Hematopoietic multipotent progenitor cell treated with erythropoietin and hydrocortisone succinate and interleukin-3 and kit ligand, for 4 days (in vitro differentiated cells): Measurements from ENCODE around the gene ST3GAL5.
A peak's percentile ranks its signal among the peaks of the same experiment; 100 is the strongest.

ENCODE experiments used
- DNase-seq: peaks from one replicate; pipeline ENCODE4 v3.0.0-alpha.2; 2015

The ST3GAL5 gene

GRCh38 chr2:85803704-85804425, 84.9 kb downstream of the ST3GAL5 start:
- no peak for DNase-seq

DNA sequence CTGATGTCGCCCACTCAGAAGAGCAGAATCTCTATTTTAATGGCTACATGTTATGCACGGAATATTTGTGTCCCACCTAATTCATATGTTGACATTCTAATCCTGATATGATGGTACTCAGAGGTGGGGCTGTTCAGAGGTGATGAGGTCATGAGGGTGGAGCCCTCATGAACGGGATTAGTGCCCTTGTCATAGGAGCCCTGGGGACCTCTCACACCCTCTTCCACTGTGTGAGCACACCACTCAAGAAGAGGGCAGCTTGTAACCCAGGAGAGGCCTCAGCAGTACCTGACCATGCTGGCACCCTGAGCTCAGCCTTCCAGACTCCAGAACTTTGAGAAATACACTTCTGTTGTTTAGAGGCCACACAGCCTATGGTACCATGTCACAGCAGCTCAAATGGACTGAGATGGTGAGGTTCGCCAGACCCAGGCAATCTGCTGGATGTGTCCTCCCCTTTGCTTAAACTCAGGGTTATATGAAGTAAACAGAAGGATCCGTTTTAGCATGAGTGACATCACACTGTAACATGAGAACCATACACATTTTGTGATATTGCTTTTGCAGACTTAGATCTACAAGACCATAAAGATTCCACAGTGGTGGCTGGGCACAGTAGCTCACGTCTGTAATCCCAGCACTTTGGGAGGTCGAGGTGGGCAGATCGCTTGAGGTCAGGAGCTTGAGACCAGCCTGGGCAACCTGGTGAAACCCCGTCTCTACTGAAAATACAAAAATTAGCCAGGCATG, 86.3 kb downstream of the ST3GAL5 start:
- no peak for DNase-seq

DNA sequence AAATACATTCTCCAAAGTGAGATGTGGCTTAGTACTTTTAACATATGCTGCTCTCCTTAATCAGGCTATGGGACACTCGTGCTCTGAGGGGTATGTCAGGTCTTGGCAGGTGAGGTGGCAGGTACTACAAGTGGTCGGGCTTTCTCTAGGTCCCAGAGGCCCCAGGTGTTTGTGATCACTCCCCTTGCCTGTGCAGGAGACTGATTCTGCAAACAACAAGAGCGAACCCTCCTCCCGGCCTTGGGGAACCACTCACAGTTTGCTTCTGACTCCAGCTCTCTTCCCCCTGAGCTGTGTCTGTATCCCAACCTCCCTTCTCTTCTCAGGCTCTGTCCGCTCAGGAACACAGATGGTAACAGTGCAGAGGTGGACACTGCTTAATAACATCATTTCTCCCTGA, 86.9 kb downstream of the ST3GAL5 start:
- no peak for DNase-seq

- peak; percentile 15 for DNase-seq
Observed at GRCh38 chr2:85800586-85800985, 88.2 kb downstream of the ST3GAL5 start.

DNA sequence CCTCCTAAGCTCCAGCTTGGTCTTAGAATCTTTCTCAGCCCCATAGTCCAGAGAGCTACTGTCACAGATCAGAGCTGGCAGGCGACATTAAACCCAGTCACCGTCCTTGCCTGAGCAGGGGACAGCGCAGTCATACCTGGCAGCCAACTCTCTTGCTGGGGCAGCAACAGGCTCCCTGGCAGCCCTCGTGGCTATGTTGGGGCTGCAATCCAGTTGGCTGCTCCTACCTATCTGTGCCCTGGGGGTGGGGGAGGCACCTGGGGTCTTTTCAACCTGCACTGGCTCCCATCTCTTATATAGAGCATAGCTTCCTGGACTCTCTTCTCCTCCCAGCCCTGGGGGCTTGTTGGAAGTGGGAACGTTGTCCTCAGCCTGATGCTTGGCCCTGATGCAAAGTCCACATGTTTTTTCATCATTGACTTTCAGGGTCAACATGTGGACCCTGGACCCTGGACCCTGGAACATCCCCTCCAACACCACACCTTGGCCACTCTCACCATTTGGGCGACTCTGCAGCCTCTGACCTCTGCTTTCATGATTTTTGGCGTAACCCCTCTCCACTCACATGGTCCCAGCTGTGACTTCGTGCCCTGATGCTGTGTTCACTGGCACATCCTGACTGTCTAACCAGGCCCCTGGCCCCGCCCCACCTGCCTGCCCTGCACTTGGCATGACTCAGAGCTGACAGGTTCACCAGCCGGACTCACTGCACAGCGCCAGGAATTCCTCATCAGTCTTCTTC, 89.4 kb downstream of the ST3GAL5 start:
- no peak for DNase-seq

DNA sequence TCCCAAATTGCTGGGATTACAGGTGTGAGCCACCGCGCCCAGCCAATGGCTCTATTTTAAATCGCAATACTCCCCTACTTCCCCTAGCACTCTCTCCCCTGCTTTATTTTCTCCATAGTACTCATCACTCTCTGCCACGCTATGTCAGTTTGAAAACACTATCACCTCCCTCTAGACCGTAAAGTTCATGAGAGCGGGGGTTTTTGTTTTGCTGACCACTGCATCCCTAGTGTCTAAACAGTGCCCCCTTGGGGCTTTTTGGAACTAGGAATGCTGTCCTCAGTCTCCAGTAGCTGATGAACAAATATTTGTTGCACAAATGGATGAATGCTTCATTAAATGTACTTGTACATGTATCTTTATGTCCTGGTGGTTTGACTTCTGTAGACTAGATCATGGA, 90.9 kb downstream of the ST3GAL5 start:
- peak; percentile 53 for DNase-seq

DNA sequence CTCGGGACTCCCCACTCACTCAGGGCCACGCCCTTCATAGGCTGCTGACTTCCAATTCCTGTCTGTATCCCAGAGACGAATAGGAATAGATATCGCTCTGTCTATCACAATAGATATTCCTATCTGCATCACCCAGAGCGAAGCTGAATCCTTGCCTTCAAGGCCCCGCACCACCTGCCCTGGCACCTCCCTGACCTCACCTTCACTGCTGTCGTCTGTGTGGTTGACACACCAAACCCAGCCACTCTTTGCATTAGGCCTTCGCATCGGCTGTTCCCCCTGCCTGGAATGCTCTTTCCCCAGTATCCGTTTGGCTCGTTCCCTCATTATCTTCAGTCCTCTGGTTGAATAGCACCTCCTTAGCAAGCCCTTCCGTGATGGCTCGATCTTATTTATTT, 91.5 kb downstream of the ST3GAL5 start:
- no peak for DNase-seq

GRCh38 chr2:85796341-85797262, 92.2 kb downstream of the ST3GAL5 start:
- DNase-seq, result no peak

DNA sequence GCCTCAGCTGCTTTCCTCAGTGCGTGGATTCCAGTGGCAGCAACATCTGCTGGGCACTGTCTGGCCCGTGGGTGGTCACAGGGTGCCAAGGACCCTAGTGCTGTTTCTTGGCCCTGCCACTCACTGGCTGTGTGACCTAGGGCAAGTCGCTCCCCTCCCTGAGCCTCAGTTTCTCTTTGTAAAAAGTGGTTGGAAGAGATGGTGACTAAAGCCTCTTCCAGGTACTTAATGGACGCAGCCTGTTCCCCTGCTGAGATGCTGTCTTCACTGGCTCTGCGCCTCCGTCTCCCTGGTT, 92.8 kb downstream of the ST3GAL5 start:
- DNase-seq, result no peak

DNA sequence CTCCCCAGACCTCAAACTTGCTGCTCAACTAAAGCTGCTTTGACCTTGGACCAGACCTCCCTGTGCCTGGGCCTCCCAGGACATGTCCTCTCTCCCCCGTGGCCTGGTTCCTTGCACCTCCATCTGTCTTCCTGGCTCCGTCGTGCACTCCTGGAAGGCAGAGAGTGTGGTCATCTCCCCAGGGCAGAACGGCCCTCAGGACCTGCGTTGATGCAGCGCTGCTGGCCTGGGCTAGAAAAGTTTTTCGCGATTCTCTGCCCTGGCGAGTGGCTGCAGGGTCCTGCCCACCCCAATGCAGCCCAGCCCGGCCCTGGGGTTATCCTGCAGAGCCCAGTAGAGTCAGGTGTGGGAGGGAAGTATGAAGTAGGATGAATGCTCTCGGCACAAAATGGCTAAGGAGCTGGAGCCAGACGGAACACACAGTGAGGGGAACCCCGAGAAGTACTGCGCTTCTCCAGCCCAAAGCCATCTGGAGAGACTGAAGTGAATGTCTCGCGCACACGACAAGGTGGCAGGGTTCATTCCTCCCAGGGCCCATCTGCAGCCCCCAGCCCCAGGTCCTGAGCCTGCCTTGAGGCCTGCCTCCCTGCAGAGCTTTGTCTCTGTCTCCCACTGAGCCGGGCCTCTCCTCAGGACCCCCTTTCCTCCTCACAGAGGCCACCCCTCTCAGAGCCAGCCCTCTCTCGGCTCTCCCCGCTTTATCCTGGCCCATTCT, 93.3 kb downstream of the ST3GAL5 start:
- DNase-seq, result no peak

DNA sequence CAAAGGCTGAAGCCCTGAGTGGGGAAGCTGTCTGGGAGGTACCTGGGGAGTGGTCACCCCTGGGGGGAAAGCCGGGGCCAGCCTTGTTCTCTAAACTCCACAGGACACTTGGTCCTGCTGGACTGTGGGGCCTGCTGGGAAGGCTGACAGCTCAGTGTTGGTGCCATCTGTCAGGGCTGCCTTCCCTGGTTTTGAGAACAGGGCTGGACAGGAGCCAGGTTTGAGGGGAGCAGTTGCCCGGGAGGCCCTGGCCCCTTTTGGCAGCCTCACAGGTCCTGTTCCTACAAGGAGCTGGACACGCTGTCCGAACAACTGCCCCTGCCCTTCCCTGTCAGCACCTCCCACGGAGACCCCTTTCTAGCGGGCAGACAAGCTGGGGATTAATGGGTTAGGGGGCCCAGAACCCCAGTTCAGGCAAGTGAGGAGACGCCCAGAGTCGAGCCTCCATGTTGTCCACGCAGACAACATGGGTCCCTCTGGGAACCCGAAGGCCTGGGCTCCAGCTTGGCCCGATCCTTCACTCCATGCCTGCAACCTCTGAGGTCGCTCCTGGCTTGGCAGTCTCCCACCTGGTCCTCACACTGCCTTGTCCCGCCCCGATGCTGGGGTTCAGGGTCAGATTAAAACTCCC, 94.2 kb downstream of the ST3GAL5 start:
- no peak for DNase-seq

DNA sequence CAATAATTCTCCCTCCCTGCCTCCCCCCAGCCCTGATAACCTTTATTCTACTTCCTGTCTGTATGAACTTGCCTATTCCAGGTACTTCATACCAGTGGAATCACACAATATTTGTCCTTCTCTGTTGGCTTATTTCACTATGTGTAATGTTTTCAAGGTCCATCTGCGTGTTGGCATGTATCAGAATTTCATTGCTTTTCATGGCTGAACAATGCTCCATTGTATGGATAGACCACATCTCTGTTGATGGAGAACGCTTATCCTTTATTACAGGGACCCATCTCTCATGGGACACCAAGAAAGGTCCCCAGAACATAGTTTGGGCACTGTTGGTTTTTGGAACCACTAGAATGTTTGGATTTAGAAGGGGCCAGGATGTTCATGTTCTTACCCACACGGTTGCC, 94.8 kb downstream of the ST3GAL5 start:
- no peak for DNase-seq

DNA sequence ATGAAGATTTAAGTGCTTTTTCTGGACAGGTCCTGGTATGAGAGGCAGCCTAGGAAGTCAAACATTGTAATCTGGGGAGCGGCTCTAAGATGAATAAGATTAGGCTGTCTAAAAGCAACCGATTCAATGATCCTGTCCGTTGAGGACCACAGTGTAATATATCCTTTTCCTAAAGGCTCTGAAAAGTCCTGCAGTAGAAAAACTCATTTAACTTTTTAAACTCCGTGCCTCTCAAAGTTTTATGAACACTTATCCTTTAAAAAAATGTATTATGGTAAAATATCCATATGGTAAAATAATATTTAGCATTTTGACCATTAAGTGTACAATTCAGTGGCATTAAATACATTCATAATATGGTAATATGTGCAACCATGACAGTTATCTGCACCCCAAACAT, 95.2 kb downstream of the ST3GAL5 start:
- no peak for DNase-seq

DNA sequence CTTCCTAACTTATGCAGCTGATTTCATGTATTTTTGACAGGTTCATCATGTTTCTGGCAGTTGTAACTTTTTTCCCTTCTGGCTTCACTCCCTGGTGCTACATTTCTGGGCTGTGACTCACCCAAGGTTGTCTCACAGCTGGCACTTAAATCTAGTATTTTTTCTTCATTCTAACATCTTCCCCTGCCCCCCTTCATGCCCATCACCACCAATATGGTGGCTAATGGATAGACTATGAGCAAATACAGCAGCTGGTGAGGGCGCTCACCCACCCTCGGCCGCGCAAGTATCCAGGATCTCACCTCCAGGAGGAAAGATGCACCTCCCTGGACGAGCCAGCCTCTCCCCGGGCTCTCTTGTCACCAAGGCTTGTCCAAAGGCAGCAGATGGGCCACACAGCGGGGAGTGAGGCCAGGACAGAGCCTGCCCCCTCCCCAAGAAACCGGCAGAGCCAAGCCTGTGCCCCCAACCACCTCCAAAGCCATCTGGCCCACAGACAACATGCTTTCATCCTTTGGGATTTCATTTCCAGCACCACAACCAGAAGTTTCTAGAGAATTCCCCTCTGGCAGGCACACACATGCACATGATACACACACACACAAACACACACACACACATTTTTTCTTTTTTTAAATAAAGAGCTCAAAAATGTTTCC, 95.9 kb downstream of the ST3GAL5 start:
- no peak for DNase-seq

DNA sequence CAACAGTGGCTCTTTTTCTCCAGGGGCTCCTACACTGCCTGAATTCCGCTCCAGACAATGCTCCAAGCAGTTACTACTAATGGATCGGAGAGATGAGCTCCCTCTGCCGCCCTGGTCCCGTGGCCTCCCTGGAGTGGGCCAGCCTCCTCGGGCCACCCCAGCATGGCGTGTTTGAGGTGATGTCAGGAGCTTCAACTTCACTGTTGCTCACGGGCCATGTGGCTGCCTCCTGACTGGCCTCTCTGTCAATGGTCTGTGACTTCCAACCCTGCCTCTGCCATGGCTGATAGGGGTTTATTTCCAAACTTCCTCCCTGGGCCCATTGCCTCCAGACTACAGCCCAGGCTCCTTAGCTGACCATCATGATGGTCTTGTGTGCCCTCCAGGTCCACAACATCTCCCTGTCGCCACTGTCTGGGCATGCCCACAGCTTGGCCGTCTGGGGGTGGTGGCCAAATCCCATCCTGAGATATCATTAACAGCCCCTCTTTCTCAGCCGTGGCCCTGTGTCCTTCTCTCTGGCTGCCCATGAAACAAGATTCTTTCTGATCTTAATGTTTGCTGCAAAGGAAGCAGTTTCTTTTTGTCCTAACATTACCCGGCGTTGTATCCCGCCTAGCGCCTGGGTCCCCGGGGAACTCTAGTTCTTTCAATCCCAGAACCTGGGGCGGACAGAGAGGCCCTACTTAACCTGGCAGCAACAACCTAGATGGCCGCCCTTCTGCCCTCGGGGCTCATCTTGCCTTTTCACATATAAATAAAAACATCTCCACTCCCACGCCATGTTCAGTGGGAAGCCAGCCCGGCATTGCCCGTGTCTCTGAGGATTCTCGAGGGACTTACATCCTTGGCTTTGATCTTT, 96.9 kb downstream of the ST3GAL5 start:
- DNase-seq, result no peak

DNA sequence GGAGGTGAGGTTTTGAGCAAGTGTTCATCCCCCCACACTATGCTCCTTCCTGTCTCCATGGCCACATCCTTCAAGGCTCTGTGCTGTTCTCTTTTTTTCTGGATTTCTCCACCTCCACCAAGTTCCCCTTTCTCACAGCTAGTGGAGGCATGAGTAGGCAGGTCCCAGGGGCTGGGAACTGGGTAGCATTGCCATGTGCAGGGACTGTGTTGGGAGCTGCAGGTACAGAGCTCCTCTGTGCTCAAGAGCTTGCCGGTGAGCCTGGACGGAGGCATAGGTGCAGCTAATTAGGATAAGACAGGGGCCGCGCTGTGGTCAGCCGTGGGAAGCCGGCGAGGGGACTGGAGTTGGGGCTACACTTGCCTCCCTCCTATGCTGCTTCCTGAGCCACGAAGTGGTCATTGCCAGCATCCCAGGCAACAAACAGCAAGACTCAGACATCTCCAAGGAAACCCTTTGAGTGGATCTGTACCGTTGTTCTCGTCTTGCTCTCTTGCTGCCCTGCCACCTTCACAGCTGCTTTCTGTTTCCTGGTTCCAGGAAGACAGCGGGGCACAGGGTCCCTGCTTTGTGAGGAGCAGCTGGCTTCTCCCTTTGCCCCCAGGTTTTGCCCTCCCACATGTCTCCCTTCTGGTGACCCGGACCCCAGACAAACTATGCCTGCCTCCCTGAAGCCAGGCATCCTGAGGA, 98.1 kb downstream of the ST3GAL5 start:
- DNase-seq, result peak; percentile 60

DNA sequence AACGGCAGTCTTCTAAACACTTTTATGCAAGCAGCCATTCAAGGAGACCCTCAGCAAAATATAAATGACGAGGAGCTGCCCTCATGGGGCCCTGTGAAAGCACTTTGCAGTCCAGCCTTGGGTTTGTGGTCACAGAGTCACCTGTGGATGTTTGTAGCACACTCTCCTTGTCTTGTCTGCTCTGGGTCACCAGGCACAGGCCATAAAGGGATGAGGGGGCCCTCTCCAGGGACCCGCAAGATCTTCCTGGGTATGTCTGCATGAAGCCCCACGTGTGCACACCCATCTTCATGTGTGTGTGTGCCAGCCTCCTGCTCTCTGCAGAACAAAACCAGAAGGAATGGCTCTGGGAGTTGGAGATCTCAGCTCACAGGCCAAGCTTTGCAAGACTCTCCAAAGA, 98.8 kb downstream of the ST3GAL5 start:
- DNase-seq, result no peak

DNA sequence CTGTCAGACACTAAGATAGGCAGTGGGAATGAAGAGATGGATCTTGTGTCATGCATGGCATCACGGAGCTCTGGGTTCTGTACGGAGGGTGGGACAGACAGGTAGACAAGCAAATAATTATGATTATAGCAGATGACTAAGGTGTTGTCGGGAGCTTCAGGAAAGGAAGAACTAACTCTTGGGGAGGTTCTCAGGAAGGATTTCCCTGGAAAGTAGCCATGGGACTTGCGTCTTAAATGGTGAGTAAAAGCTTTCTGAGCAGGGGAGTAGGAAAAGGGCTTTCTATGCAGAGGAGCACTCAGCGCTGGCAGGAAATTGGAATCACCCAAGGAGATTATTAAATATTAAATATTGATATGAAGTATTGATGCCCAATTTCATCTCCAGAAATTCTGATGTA, 99.5 kb downstream of the ST3GAL5 start:
- no peak for DNase-seq

DNA sequence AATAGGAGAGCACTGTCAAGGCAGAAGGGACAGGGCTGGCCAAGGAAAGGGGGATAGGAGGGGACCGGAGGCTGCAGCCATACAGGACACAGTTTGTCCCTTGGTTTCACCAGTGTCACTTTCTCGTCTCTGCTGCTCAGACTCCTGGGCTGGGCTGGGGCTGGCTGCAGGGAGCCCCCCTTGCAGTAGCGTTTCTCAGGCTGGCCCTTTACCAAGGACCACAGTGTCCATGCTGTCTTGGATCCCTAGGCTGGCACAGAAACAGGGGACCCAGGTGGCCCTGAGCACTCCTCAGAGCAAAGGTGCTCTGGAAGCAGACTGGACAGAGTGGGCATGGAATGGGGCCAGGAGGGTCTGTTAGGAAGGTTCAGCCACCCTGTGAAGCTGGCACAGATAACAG, 100.2 kb downstream of the ST3GAL5 start:
- DNase-seq, result no peak

DNA sequence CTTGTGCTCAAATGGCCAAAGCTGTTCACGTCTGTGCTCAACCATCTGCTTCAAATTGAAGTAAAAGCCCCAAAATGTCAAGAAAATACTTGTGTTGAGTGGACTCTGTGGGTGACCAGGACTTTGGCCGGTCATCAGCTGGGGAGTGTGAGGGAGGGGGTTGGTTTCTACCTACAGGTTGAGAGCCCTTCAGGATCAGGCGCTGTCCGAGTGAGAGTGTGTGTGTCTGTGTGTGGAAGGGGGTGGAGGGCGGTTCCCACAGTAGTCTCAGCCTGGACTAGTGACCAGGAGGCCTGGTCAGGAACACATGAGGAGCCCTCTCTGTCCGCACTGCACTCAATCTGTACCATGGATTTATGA, 100.8 kb downstream of the ST3GAL5 start:
- no peak for DNase-seq
